KMS-11 (cell line): ENCODE data around the gene CYP17A1.
"Not testable (repeated sequence)": the region's sequence is repeated elsewhere in the genome, so short reads cannot be mapped to it uniquely, and the experiment has no call there.

ENCODE experiments used
- H2AFZ ChIP-seq: fragments of 200-600 bp; sonication (generic); 2 replicates; pipeline ENCODE4 v1.6.1; 2016; ENCODE audit warnings: antibody characterized with exemption, mixed run types, low read depth
- H3K27ac ChIP-seq: fragments of 200-600 bp; sonication (generic); 2 replicates; pipeline ENCODE4 v1.6.1; 2016; ENCODE audit warnings: mild to moderate bottlenecking, mixed run types
- H3K27me3 ChIP-seq: fragments of 200-600 bp; sonication (generic); 2 replicates; pipeline ENCODE4 v1.6.1; 2017; ENCODE audit warnings: mild to moderate bottlenecking, low read depth, mixed run types, moderate library complexity; ENCODE audit not compliant: insufficient read depth
- H3K36me3 ChIP-seq: fragments of 200-600 bp; sonication (generic); 2 replicates; pipeline ENCODE4 v1.6.1; 2017; ENCODE audit warnings: mild to moderate bottlenecking, mixed run types; ENCODE audit not compliant: insufficient read depth
- H3K4me1 ChIP-seq: fragments of 200-600 bp; sonication (generic); 2 replicates; pipeline ENCODE4 v1.6.1; 2016; ENCODE audit warnings: mild to moderate bottlenecking, low read depth, mixed run types; ENCODE audit not compliant: poor library complexity, severe bottlenecking
- H3K4me2 ChIP-seq: fragments of 200-600 bp; sonication (generic); 2 replicates; pipeline ENCODE4 v1.7.0; 2016; ENCODE audit warnings: mild to moderate bottlenecking, mixed run types
- H3K4me3 ChIP-seq: fragments of 200-600 bp; sonication (generic); IDR thresholded peaks from 2 replicates; pipeline ENCODE4 v1.6.1; 2017; ENCODE audit warnings: low read depth, low read length, mixed read lengths; ENCODE audit not compliant: insufficient read depth
- H3K79me2 ChIP-seq: fragments of 200-600 bp; sonication (generic); 2 replicates; pipeline ENCODE4 v1.6.1; 2016; ENCODE audit warnings: low read depth, mixed run types; ENCODE audit not compliant: insufficient read depth
- H3K9ac ChIP-seq: fragments of 200-600 bp; sonication (generic); 2 replicates; pipeline ENCODE4 v1.6.1; 2016; ENCODE audit warnings: mild to moderate bottlenecking, mixed run types
- H4K20me1 ChIP-seq: fragments of 200-600 bp; sonication (generic); 2 replicates; pipeline ENCODE4 v1.6.1; 2016; ENCODE audit warnings: mild to moderate bottlenecking, mixed run types; ENCODE audit not compliant: insufficient read depth
- CTCF ChIP-seq: fragments of 200-600 bp; sonication (generic); conservative IDR thresholded peaks from 2 replicates; pipeline ENCODE4 v1.6.1; 2017; ENCODE audit warnings: low read depth, mild to moderate bottlenecking, antibody characterized with exemption, low read length, moderate library complexity, mixed read lengths

The CYP17A1 gene

GRCh38 chr10:102850025-102850518 lies 12.9 kb upstream of the CYP17A1 start:
- Histone ChIP-seq H4K20me1 (no peaks in the 10 kb centered on the region), H3K27me3 (no peaks in the 10 kb centered on the region), H3K9ac (no peak overlapping the region), H3K27ac (no peak overlapping the region), H3K4me3 (no peak overlapping the region), H3K4me2 (no peak overlapping the region), H3K36me3 (no peaks in the 10 kb centered on the region), H2AFZ (no peak overlapping the region), H3K79me2 (peaks cover 1% of the 10 kb centered on the region; the same call in 1 of the 2 replicates), H3K4me1 (peaks cover 10% of the 10 kb centered on the region)
- no peak for TF ChIP-seq CTCF

- no peak for TF ChIP-seq CTCF
- Histone ChIP-seq H4K20me1 (no peaks in the 10 kb centered on the region), H3K27me3 (no peaks in the 10 kb centered on the region), H2AFZ (no peak overlapping the region), H3K36me3 (no peaks in the 10 kb centered on the region), H3K27ac (no peak overlapping the region), H3K9ac (no peak overlapping the region), H3K4me3 (no peak overlapping the region), H3K4me1 (no peaks in the 10 kb centered on the region), H3K4me2 (no peak overlapping the region), H3K79me2 (no peaks in the 10 kb centered on the region)
Observed at GRCh38 chr10:102845352-102845902, 8.2 kb upstream of the CYP17A1 start.

- H3K4me3 ChIP-seq, H3K9ac ChIP-seq, H3K79me2 ChIP-seq, H3K36me3 ChIP-seq, H3K27me3 ChIP-seq, H3K4me2 ChIP-seq, H4K20me1 ChIP-seq, H3K4me1 ChIP-seq, H2AFZ ChIP-seq, H3K27ac ChIP-seq: not testable (repeated sequence)
Observed at GRCh38 chr10:102844190-102844776, 7.1 kb upstream of the CYP17A1 start.

GRCh38 chr10:102843139-102843538 lies 5.9 kb upstream of the CYP17A1 start:
- H4K20me1 ChIP-seq, H3K4me2 ChIP-seq, H3K36me3 ChIP-seq, H3K27ac ChIP-seq, H3K79me2 ChIP-seq, H3K4me1 ChIP-seq, H3K27me3 ChIP-seq, H3K4me3 ChIP-seq, H2AFZ ChIP-seq, H3K9ac ChIP-seq: not testable (repeated sequence)

GRCh38 chr10:102841827-102842345 lies 4.7 kb upstream of the CYP17A1 start:
- no peak overlapping the region for H2AFZ ChIP-seq
- no peaks in the 10 kb centered on the region for H3K79me2 ChIP-seq
- H3K36me3 ChIP-seq, result no peaks in the 10 kb centered on the region
- no peaks in the 10 kb centered on the region for H3K4me1 ChIP-seq
- no peak for TF ChIP-seq CTCF
- H4K20me1 ChIP-seq, result no peaks in the 10 kb centered on the region
- H3K9ac ChIP-seq, result no peak overlapping the region
- no peaks in the 10 kb centered on the region for H3K27me3 ChIP-seq
- no peak overlapping the region for H3K4me3 ChIP-seq
- H3K4me2 ChIP-seq, result no peak overlapping the region
- H3K27ac ChIP-seq, result no peak overlapping the region

GRCh38 chr10:102838276-102838927 lies 1.2 kb upstream of the CYP17A1 start:
- not testable (repeated sequence) for H3K4me3 ChIP-seq, H3K27me3 ChIP-seq

More at GRCh38 chr10:102838276-102838927, 1.2 kb upstream of the CYP17A1 start:
- not testable (repeated sequence) for H3K27ac ChIP-seq, H3K4me2 ChIP-seq, H2AFZ ChIP-seq, H4K20me1 ChIP-seq, H3K79me2 ChIP-seq, H3K9ac ChIP-seq, H3K4me1 ChIP-seq, H3K36me3 ChIP-seq
